Ureter (tissue), 1 donor: Measurements from ENCODE around the gene LEF1. TPM values are rescaled to one million over a fixed set of nuclear protein-coding genes. Genes with fewer than 3 reads are reported as not detected.

ENCODE experiments used
- DNase-seq: peaks from one replicate; pipeline ENCODE4 v3.0.0-alpha.2; 2020; ENCODE audit warnings: low spot score
- total RNA-seq: library from RNA; stranded (reverse); gene quantifications from one replicate; pipeline ENCODE4 v1.2.4, GENCODE V29; 2023
- donor health status: DM: yes; HTN: yes; CAD: no.

The LEF1 gene
- total RNA-seq, 1 donor from 2014 or later: 20.7 TPM

DNA sequence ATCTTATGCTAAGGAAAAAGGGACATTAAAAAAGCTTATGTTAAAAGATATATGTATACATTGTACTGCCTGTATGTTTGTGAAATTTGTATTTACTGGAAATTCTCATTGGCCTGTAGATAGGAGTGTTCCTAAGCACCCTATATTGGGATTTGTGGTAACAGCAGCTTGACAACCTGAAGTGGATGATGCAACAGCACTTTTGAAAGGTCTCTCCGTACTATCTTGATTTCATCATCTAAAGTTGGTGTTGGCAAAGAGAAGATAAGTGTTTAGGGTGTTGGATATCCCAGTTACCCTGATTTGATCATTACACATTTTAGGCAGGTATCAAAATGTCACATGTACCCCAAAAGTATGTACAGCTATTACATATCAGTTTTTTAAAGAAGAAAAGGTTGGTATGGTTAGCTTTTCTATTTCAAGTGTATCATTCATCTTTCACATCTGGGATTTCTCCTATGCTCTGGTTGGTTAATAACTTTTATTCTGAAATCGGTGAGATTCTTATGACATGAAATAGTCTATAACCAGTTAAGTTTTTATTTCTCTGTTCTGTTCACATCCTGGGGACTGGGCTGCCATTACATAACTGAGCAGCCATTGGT, 168.7 kb downstream of the LEF1 start:
- no peak for DNase-seq

DNA sequence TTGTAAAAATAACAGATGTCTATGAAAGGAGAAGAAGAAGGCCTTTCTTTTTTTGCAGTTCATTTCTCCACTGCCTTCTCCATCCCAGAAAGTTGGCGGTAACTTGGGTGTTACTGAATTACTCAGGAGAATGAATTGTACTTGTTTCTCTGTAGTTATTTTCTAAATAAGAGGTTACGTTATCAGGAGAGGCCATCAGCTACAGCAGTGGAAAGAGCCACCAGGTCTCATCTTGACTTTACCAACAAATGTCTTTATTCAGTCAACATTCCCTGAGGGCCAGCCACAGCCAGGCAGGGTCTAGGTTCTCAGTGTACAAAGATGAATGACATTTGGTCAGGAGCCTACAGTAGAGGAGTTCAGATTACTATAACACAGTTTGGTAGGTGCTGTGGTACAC, 170.9 kb downstream of the LEF1 start:
- no peak for DNase-seq

Other genes starting within 250 kb of the LEF1 start
- gene CYP2U1, start 237.4 kb downstream of the LEF1 start, total RNA-seq: 6.7 TPM
- 62.7 TPM for gene HADH, start 179.0 kb downstream of the LEF1 start, total RNA-seq